Thyroid gland (tissue), 4 donors: ENCODE measurements around the gene WWTR1. TPM values are rescaled to one million over a fixed set of nuclear protein-coding genes. Genes with fewer than 3 reads are reported as not detected.
A peak's percentile ranks its signal among the peaks of the same experiment; 100 is the strongest.

Source experiments
- DNase-seq, 2 donors: peaks; one replicate each; pipeline ENCODE4 v3.0.0-alpha.2; 2019
- H3K27ac ChIP-seq, 3 donors: fragments of 200-600 bp; sonication (generic); 1 replicate in 2 of 3; 2 replicates in 1 of 3; pipeline ENCODE4 v1.5.1; 2016 to 2019; ENCODE audit warnings: mild to moderate bottlenecking in 1 of 3, moderate library complexity in 1 of 3
- H3K27me3 ChIP-seq: fragments of 200-600 bp; sonication (generic); one replicate; pipeline ENCODE4 v1.5.1; 2019
- H3K36me3 ChIP-seq, 2 donors: fragments of 200-600 bp; sonication (generic); one replicate each; pipeline ENCODE4 v1.5.1; 2016 to 2019
- H3K4me1 ChIP-seq, 2 donors: fragments of 200-600 bp; sonication (generic); one replicate each; pipeline ENCODE4 v1.5.1; 2017 to 2019
- H3K4me3 ChIP-seq, 3 donors: fragments of 200-600 bp; sonication (generic); replicated peaks in 1 of 3; 1 replicate in 2 of 3; 2 replicates in 1 of 3; pipeline ENCODE4 v1.5.1; 2016; ENCODE audit warnings: mild to moderate bottlenecking in 1 of 3
- H3K9me3 ChIP-seq: fragments of 200-600 bp; sonication (generic); one replicate; pipeline ENCODE4 v1.5.1; 2017
- CTCF ChIP-seq, 6 experiments: fragments of 200-600 bp in 3 of 6; fragments of 450-650 bp in 3 of 6; sonication (generic) in 3 of 6; IDR thresholded peaks; one replicate each; pipeline ENCODE4 v1.5.1; 2016 to 2019; ENCODE audit warnings: antibody characterized with exemption in 6 of 6, mild to moderate bottlenecking in 2 of 6, inconsistent platforms in 1 of 6, moderate library complexity in 1 of 6
- POLR2A ChIP-seq, 2 donors: fragments of 450-650 bp; IDR thresholded peaks; one replicate each; pipeline ENCODE4 v1.6.1; 2017; ENCODE audit warnings: antibody characterized with exemption in 2 of 2, mild to moderate bottlenecking in 2 of 2, moderate library complexity in 1 of 2
- whole genome bisulfite sequencing, 2 donors: methylation state at CpG; one replicate each; pipeline ENCODE4 v1.1.5; 2017; 5-methylcytosine and 5-hydroxymethylcytosine counted together
- intact Hi-C: fragments of 100-400 bp; cut with DNase I; formaldehyde crosslinking; loops from one replicate; pipeline ENCODE4 v1.15.1; 2023
- total RNA-seq, 4 donors: library from RNA; depleted of rRNA; stranded (reverse); fragments of >200 nt; gene quantifications; one replicate each; pipeline ENCODE4 v1.2.3, GENCODE V29; 2016

Gene WWTR1
- total RNA-seq, 4 donors from 2014 or later, result 56.7 to 87.6 (median 78.5) TPM

GRCh38 chr3:149479621-149480325, 178.1 kb downstream of the WWTR1 start:
- Histone ChIP-seq H3K36me3 (no peaks in the 10 kb centered on the region), H3K4me3 (no peak overlapping the region), H3K27me3 (no peaks in the 10 kb centered on the region), H3K4me1 (peaks cover 3 to 12% of the 10 kb centered on the region in 2 donors), H3K9me3 (no peaks in the 10 kb centered on the region), H3K27ac (peak overlapping the region in 2 of 3 donors; percentile 49 to 71)
- intact Hi-C loops, result loop anchor here (5.0 kb wide), 2 partner anchors 82 to 127 kb away; no protein-coding TSS in a partner anchor
- TF ChIP-seq CTCF (IDR thresholded peaks at IDR 0.05), result no peak
- no peak for TF ChIP-seq POLR2A (IDR thresholded peaks at IDR 0.05)
- no peak for DNase-seq
- 66 to 72% methylated on average over 14 of the region's 14 CpGs for WGBS, 2 donors

GRCh38 chr3:149476225-149476624, 181.6 kb downstream of the WWTR1 start:
- no peak for TF ChIP-seq POLR2A (IDR thresholded peaks at IDR 0.05)
- TF ChIP-seq CTCF (IDR thresholded peaks at IDR 0.05), result no peak

DNA sequence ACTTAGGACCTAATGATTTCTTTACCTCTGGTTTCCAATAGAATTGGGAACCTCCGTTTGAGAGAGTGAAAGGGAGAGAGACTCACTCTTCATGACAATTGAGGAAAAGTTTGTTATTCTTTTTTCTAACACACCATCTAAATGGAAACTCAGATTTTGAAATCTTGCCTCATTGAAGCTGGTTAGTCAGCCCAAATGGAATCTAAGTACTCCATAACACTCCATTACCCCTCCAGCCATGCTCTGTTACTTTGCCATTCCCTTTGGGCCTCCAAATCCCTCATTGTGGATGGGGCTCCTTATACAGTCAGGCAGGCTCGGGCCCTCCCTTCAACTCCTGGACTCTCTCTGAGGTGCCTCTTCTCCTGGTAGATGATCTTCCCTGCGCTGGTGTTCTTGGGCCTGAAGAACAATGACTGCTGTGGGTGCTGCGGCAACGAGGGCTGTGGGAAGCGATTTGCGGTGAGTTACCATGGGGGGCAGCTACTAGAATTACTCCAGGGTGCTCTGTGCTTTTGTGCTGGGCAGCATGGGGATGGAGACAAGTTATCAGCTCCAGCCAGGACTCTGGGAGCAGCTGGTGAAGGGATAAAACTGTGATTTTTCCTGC, 182.3 kb downstream of the WWTR1 start:
- H3K36me3 ChIP-seq, result no peaks in the 10 kb centered on the region
- DNase-seq, result no peak
- intact Hi-C loops, result loop anchor here (5.0 kb wide), 2 partner anchors 78 to 123 kb away; no protein-coding TSS in a partner anchor

More at GRCh38 chr3:149476225-149476624, 181.6 kb downstream of the WWTR1 start:
- no peak for DNase-seq
- H3K4me1 ChIP-seq, result peaks cover 22 to 40% of the 10 kb centered on the region in 2 donors
- intact Hi-C loops, result loop anchor here (5.0 kb wide), 2 partner anchors 79 to 124 kb away; no protein-coding TSS in a partner anchor
- H3K36me3 ChIP-seq, result no peaks in the 10 kb centered on the region
- no peak overlapping the region for H3K27ac ChIP-seq
- H3K9me3 ChIP-seq, result no peaks in the 10 kb centered on the region
- H3K27me3 ChIP-seq, result no peaks in the 10 kb centered on the region
- 91 to 94% methylated on average over 4 of the region's 4 CpGs for WGBS, 2 donors
- H3K4me3 ChIP-seq, result no peak overlapping the region

GRCh38 chr3:149474250-149474817, 183.5 kb downstream of the WWTR1 start, which contains the start of gene TM4SF4:
TSS of gene TM4SF4 (plus strand) at chr3:149474697. CDS start at chr3:149474878, 181 bp downstream.
- Histone ChIP-seq H3K4me3 (no peak within 1 kb of the TSS), H3K27ac (peak within 1 kb of the TSS; percentile 30 to 72 (median 59)), H3K9me3 (no peaks in the 10 kb centered on the region), H3K4me1 (peaks cover 22 to 30% of the 10 kb centered on the region in 2 donors), H3K27me3 (no peaks in the 10 kb centered on the region), H3K36me3 (no peaks in the 10 kb centered on the region)
- TF ChIP-seq POLR2A (IDR thresholded peaks at IDR 0.05) (no peak), CTCF (IDR thresholded peaks at IDR 0.05) (no peak)
- intact Hi-C loops, result no loop called here
- 63 to 79% methylated on average over 5 of the region's 5 CpGs for WGBS, 2 donors
- DNase-seq, result no peak

More for the DNA sequence above, 182.3 kb downstream of the WWTR1 start:
- H3K9me3 ChIP-seq, result no peaks in the 10 kb centered on the region
- H3K4me1 ChIP-seq, result peaks cover 22 to 40% of the 10 kb centered on the region in 2 donors
- 91 to 92% methylated on average over 7 of the region's 7 CpGs for WGBS, 2 donors
- H3K27ac ChIP-seq, result no peak overlapping the region
- H3K27me3 ChIP-seq, result no peaks in the 10 kb centered on the region
- TF ChIP-seq CTCF (IDR thresholded peaks at IDR 0.05), result no peak
- no peak overlapping the region for H3K4me3 ChIP-seq
